ENCODE measurements around the gene TNNC2. TPM values are rescaled to one million over a fixed set of nuclear protein-coding genes. Genes with fewer than 3 reads are reported as not detected.

Gene TNNC2
- total and polyA plus RNA-seq, 12 donors: 1.4 to 16.9 (median 3.9) TPM; not detected in 2

- whole genome bisulfite sequencing, 4 donors: 58 to 72% (median 60%) methylated on average over 8 of the region's 8 CpGs
- Histone ChIP-seq H3K27ac (peak overlapping the region in 3 of 5 donors; percentile 64 to 70 (median 66)), H3K36me3 (replicated peaks in 1 of 2) (peaks cover 0 to 51% of the 10 kb centered on the region in 2 donors), H3K27me3 (no peaks in the 10 kb centered on the region), H3K9me3 (replicated peaks in 1 of 3) (no peaks in the 10 kb centered on the region), H3K4me1 (replicated peaks in 1 of 2) (peaks cover 14 to 33% of the 10 kb centered on the region in 2 donors), H3K4me3 (no peak overlapping the region)
- peak; percentile 59 to 90 (median 83) for DNase-seq
- TF ChIP-seq CTCF (IDR thresholded peaks at IDR 0.05) (no peak), POLR2A (IDR thresholded peaks at IDR 0.05) (peak in 1 of 2 donors; percentile 38)
- intact Hi-C loops (cut with DNase I): no loop called here
Measured at GRCh38 chr20:45848969-45849582, 22.0 kb upstream of the TNNC2 start.

- peak overlapping the region in 2 of 5 donors; percentile 62 to 70 for H3K27ac ChIP-seq
- no peak overlapping the region for H3K4me3 ChIP-seq
- 86 to 91% (median 89%) methylated on average over 8 of the region's 8 CpGs for WGBS, 4 donors
- TF ChIP-seq CTCF (IDR thresholded peaks at IDR 0.05) (no peak), POLR2A (IDR thresholded peaks at IDR 0.05) (no peak)
- peak in 1 of 7 donors; percentile 23 for DNase-seq
- intact Hi-C loops (cut with DNase I): no loop called here
- H3K9me3 ChIP-seq (replicated peaks in 1 of 3): no peaks in the 10 kb centered on the region
- no peaks in the 10 kb centered on the region for H3K27me3 ChIP-seq
- peaks cover 0 to 57% of the 10 kb centered on the region in 2 donors for H3K36me3 ChIP-seq (replicated peaks in 1 of 2)
- H3K4me1 ChIP-seq (replicated peaks in 1 of 2): peaks cover 14 to 33% of the 10 kb centered on the region in 2 donors
Measured at GRCh38 chr20:45848421-45848820, 21.3 kb upstream of the TNNC2 start.

GRCh38 chr20:45845452-45845851 lies 18.3 kb upstream of the TNNC2 start:
- Histone ChIP-seq H3K27me3 (no peaks in the 10 kb centered on the region), H3K4me3 (no peak overlapping the region), H3K27ac (peak overlapping the region in 3 of 5 donors; percentile 36 to 45 (median 45)), H3K9me3 (replicated peaks in 1 of 3) (no peaks in the 10 kb centered on the region), H3K4me1 (replicated peaks in 1 of 2) (peaks cover 18 to 41% of the 10 kb centered on the region in 2 donors), H3K36me3 (replicated peaks in 1 of 2) (peaks cover 0 to 78% of the 10 kb centered on the region in 2 donors)
- intact Hi-C loops (cut with DNase I): no loop called here
- TF ChIP-seq CTCF (IDR thresholded peaks at IDR 0.05) (no peak), POLR2A (IDR thresholded peaks at IDR 0.05) (no peak)
- DNase-seq: no peak

- 83 to 87% (median 85%) methylated on average over 3 to 14 of the region's 14 CpGs for WGBS, 4 donors
- Histone ChIP-seq H3K4me1 (replicated peaks in 1 of 2) (peaks cover 12 to 34% of the 10 kb centered on the region in 2 donors), H3K27me3 (no peaks in the 10 kb centered on the region), H3K4me3 (no peak overlapping the region), H3K27ac (peak overlapping the region in 3 of 5 donors; percentile 47 to 71 (median 63)), H3K36me3 (replicated peaks in 1 of 2) (peaks cover 0 to 87% of the 10 kb centered on the region in 2 donors), H3K9me3 (replicated peaks in 1 of 3) (no peaks in the 10 kb centered on the region)
- intact Hi-C loops (cut with DNase I): no loop called here
- no peak for DNase-seq
- TF ChIP-seq CTCF (IDR thresholded peaks at IDR 0.05): no peak
- no peak for TF ChIP-seq POLR2A (IDR thresholded peaks at IDR 0.05)
Measured at GRCh38 chr20:45843506-45843905, 16.4 kb upstream of the TNNC2 start.

Measured in adrenal gland (tissue), 12 donors.